ENCODE measurements around the gene TCF3.
A peak's percentile ranks its signal among the peaks of the same experiment; 100 is the strongest.

The TCF3 gene

GRCh38 chr19:1613146-1613545, 39.3 kb downstream of the TCF3 start:
- DNase-seq, result no peak

- no peak for DNase-seq
These were observed 40.0 kb downstream of the TCF3 start for GRCh38 chr19:1612114-1613086.

- DNase-seq, result no peak
These were observed 41.1 kb downstream of the TCF3 start for GRCh38 chr19:1611353-1611752.

GRCh38 chr19:1610579-1610978, 41.8 kb downstream of the TCF3 start:
- no peak for DNase-seq

- DNase-seq, result no peak
These were observed 42.5 kb downstream of the TCF3 start for GRCh38 chr19:1609680-1610474.

- no peak for DNase-seq
These were observed 43.4 kb downstream of the TCF3 start for GRCh38 chr19:1609103-1609396.

- DNase-seq, result no peak
These were observed 43.9 kb downstream of the TCF3 start for GRCh38 chr19:1608359-1609102.

- DNase-seq, result peak in 1 of 58 donors; percentile 29
These were observed 46.2 kb downstream of the TCF3 start for GRCh38 chr19:1606138-1606651.

- DNase-seq, result peak; percentile 69 to 98 (median 94)
These were observed 46.9 kb downstream of the TCF3 start, which contains the start of gene UQCR11 for GRCh38 chr19:1605236-1606137. Gene UQCR11, minus strand, starts transcription at chr19:1605462. Its CDS starts 53 bp downstream, at chr19:1605409.

- no peak for DNase-seq
These were observed 50.2 kb downstream of the TCF3 start for GRCh38 chr19:1602091-1602707.

- DNase-seq, result no peak
These were observed 50.8 kb downstream of the TCF3 start for GRCh38 chr19:1601613-1602064.

GRCh38 chr19:1599460-1599846, 53.0 kb downstream of the TCF3 start:
- no peak for DNase-seq

- no peak for DNase-seq
These were observed 53.5 kb downstream of the TCF3 start for GRCh38 chr19:1598777-1599459.

GRCh38 chr19:1593501-1593772, 59.0 kb downstream of the TCF3 start:
- no peak for DNase-seq

GRCh38 chr19:1592755-1593500, 59.5 kb downstream of the TCF3 start, which contains the start of gene MBD3:
Gene MBD3, minus strand, starts transcription at chr19:1592865. Its CDS starts 234 bp downstream, at chr19:1592631.
- peak; percentile 43 to 94 (median 87) for DNase-seq

GRCh38 chr19:1592024-1592754, 60.2 kb downstream of the TCF3 start:
- DNase-seq, result peak in 56 of 58 donors; percentile 12 to 87 (median 70)

GRCh38 chr19:1591421-1592023, 60.9 kb downstream of the TCF3 start:
- DNase-seq, result no peak

All from anterior cingulate cortex (tissue), 58 donors.